Heart right ventricle (tissue), 16 donors: Measurements from ENCODE around the gene KCTD3. TPM values are rescaled to one million over a fixed set of nuclear protein-coding genes. Genes with fewer than 3 reads are reported as not detected.
A peak's percentile ranks its signal among the peaks of the same experiment; 100 is the strongest.

Experiments used
- ATAC-seq, 8 donors: fragments of 200-7000 bp; cut with Tn5 transposase; one replicate each; pipeline ENCODE4 v1.9.1; 2020; ENCODE audit warnings: mild to moderate bottlenecking in 8 of 8, moderate library complexity in 8 of 8, moderate number of reproducible peaks in 1 of 8
- DNase-seq, 2 donors: peaks; one replicate each; pipeline ENCODE4 v3.0.0-alpha.2; 2020
- H3K27ac ChIP-seq, 10 donors: fragments of 200-600 bp; sonication (generic) in 2 of 10; one replicate each; pipeline versions ENCODE4 v1.5.0 to v1.8.0; 2020 to 2022; ENCODE audit warnings: mild to moderate bottlenecking in 3 of 10
- H3K27me3 ChIP-seq, 7 donors: fragments of 200-600 bp; one replicate each; pipeline ENCODE4 v1.8.0; 2021 to 2022; ENCODE audit warnings: mild to moderate bottlenecking in 2 of 7
- H3K36me3 ChIP-seq, 9 donors: fragments of 200-600 bp; sonication (generic) in 1 of 9; one replicate each; pipeline versions ENCODE4 v1.5.0 to v1.8.0; 2020 to 2022; ENCODE audit warnings: mild to moderate bottlenecking in 2 of 9
- H3K4me1 ChIP-seq, 9 donors: fragments of 200-600 bp; sonication (generic) in 1 of 9; one replicate each; pipeline versions ENCODE4 v1.5.0 to v1.8.0; 2020 to 2022; ENCODE audit warnings: mild to moderate bottlenecking in 4 of 9
- H3K4me3 ChIP-seq, 10 donors: fragments of 200-600 bp; sonication (generic) in 2 of 10; one replicate each; pipeline versions ENCODE4 v1.5.0 to v1.8.0; 2020 to 2022; ENCODE audit warnings: mild to moderate bottlenecking in 7 of 10, moderate library complexity in 2 of 10
- H3K9me3 ChIP-seq, 11 donors: fragments of 200-600 bp in 10 of 11; sonication (generic) in 2 of 11; one replicate each; pipeline versions ENCODE4 v1.5.0 to v1.8.0; 2013 to 2022; ENCODE audit warnings: mild to moderate bottlenecking in 2 of 11, control low read depth in 1 of 11, moderate library complexity in 1 of 11
- CTCF ChIP-seq, 9 donors: fragments of 200-600 bp; sonication (generic) in 2 of 9; IDR thresholded peaks; one replicate each; pipeline versions ENCODE4 v1.5.0 to v1.8.0; 2021 to 2022; ENCODE audit warnings: antibody characterized with exemption in 9 of 9, mild to moderate bottlenecking in 5 of 9, moderate library complexity in 1 of 9
- WGBS, 2 donors: extraction: QIAGEN DNeasy Blood & Tissue Kit; methylation state at CpG; one replicate each; pipeline ENCODE4 v1.1.7; 2013; ENCODE audit warnings: inconsistent platforms in 1 of 2; 5-methylcytosine and 5-hydroxymethylcytosine counted together
- intact Hi-C, 10 donors: fragments of 100-400 bp; cut with DNase I; formaldehyde crosslinking; loops; one replicate each; pipeline versions ENCODE4 v1.11.1 to v1.14.2; 2022
- polyA plus RNA-seq, 2 donors: library from polyadenylated mRNA; stranded (reverse); fragments of 200-250 nt; gene quantifications; one replicate each; pipeline ENCODE4 v1.2.3, GENCODE V29; 2013
- total RNA-seq, 10 donors: library from RNA; stranded (reverse); fragmentation: NEBNext Ultra II Directional in 3 of 10; extraction: Animal tissue kit (Norgen Biotek cat#: 25700) in 3 of 10; gene quantifications; one replicate each; pipeline versions ENCODE4 v1.2.1 to v1.2.4, GENCODE V29; 2021 to 2023
- donor health status: Arrhythmogenic right ventricular cardiomyopathy.
- donor health status: ischemic (EF 13 %, LVEDD 7.1; RV severe dilation, severe dysfunction).
- donor health status: healthy with polysubstance abuse.
- donor health status: DM: no; HTN: yes; CAD: no.
- donor health status: DM: no; HTN: no; CAD: no.
- donor health status: ischemic (EF 25% LVEDD 6.9; RV normal size, moderate dysfunction).
- donor health status: ischemic (EF 25% LVEDD 5.7; RV mildly dilated, moderate dysfunction).
- donor health status: healthy.
- donor health status: DM: yes; HTN: yes; CAD: no.
- donor health status: Ischemic cardiomyopathy.
- donor health status: ischemic (EF 35%, LVEDD 5.7; RV mildly dilated, moderate dysfunction).
- donor health status: nonischemic (EF 11% LVEDD 7.7; RV severe dilation, severe dysfunction).
- donor health status: DM: yes; HTN: yes; CAD: no.
- donor health status: PGD.
- donor health status: ischemic (EF 29% LVEDD 5.4; RV normal size, mild dysfunction).
- donor health status: nonischemic (EF 23%, LVEDD 6.1; RV moderate dilation, normal function).

The KCTD3 gene
- total and polyA plus RNA-seq, 12 donors: 10.4 to 34.7 (median 16.6) TPM

GRCh38 chr1:215583185-215583749, 16.2 kb downstream of the KCTD3 start:
- Histone ChIP-seq H3K4me1 (peaks cover 0 to 8% (median 3%) of the 10 kb centered on the region in 9 donors), H3K4me3 (no peak overlapping the region), H3K27ac (peak overlapping the region; percentile 7 to 71 (median 54)), H3K27me3 (no peaks in the 10 kb centered on the region), H3K9me3 (peaks cover 0 to 8% (median 0%) of the 10 kb centered on the region in 11 donors), H3K36me3 (peaks cover 0 to 90% (median 32%) of the 10 kb centered on the region in 9 donors)
- no peak for TF ChIP-seq CTCF (IDR thresholded peaks at IDR 0.05)
- DNase-seq: no peak
- WGBS, 2 donors: 33 to 44% methylated on average over 5 of the region's 5 CpGs
- ATAC-seq: peak in 7 of 8 donors; percentile 43 to 94 (median 79)
- intact Hi-C loops: no loop called here

GRCh38 chr1:215584389-215584788, 17.3 kb downstream of the KCTD3 start:
- ATAC-seq (no peak), DNase-seq (no peak)
- no peak overlapping the region for H3K4me3 ChIP-seq
- H3K9me3 ChIP-seq: peaks cover 0 to 8% (median 0%) of the 10 kb centered on the region in 11 donors
- intact Hi-C loops: no loop called here
- WGBS, 2 donors: 87 to 94% methylated on average over 1 of the region's 1 CpG
- no peaks in the 10 kb centered on the region for H3K27me3 ChIP-seq
- H3K4me1 ChIP-seq: peaks cover 0 to 8% (median 3%) of the 10 kb centered on the region in 9 donors
- H3K36me3 ChIP-seq: peaks cover 0 to 90% (median 26%) of the 10 kb centered on the region in 9 donors
- no peak for TF ChIP-seq CTCF (IDR thresholded peaks at IDR 0.05)
- H3K27ac ChIP-seq: peak overlapping the region in 2 of 10 donors; percentile 14 to 71

- H3K27ac ChIP-seq: no peak overlapping the region
- no peak overlapping the region for H3K4me3 ChIP-seq
- 78 to 80% methylated on average over 4 of the region's 4 CpGs for WGBS, 2 donors
- peaks cover 0 to 77% (median 20%) of the 10 kb centered on the region in 9 donors for H3K36me3 ChIP-seq
- no peak for TF ChIP-seq CTCF (IDR thresholded peaks at IDR 0.05)
- ATAC-seq (no peak), DNase-seq (no peak)
- H3K27me3 ChIP-seq: no peaks in the 10 kb centered on the region
- intact Hi-C loops: no loop called here
- peaks cover 0 to 13% (median 6%) of the 10 kb centered on the region in 9 donors for H3K4me1 ChIP-seq
- peaks cover 0 to 10% (median 0%) of the 10 kb centered on the region in 11 donors for H3K9me3 ChIP-seq
Measured at GRCh38 chr1:215589650-215590435, 22.7 kb downstream of the KCTD3 start.

- Histone ChIP-seq H3K4me3 (no peak overlapping the region), H3K9me3 (peaks cover 0 to 10% (median 0%) of the 10 kb centered on the region in 11 donors), H3K27ac (no peak overlapping the region), H3K36me3 (peaks cover 0 to 74% (median 20%) of the 10 kb centered on the region in 9 donors), H3K4me1 (peaks cover 0 to 18% (median 11%) of the 10 kb centered on the region in 9 donors), H3K27me3 (no peaks in the 10 kb centered on the region)
- TF ChIP-seq CTCF (IDR thresholded peaks at IDR 0.05): no peak
- intact Hi-C loops: no loop called here
- ATAC-seq: no peak
- WGBS, 2 donors: 96 to 99% methylated on average over 4 of the region's 4 CpGs
- no peak for DNase-seq
Measured at GRCh38 chr1:215590779-215591491, 23.8 kb downstream of the KCTD3 start.
